ENCODE results near the gene OSBPL1A.
A peak's percentile ranks its signal among the peaks of the same experiment; 100 is the strongest.
"Not testable (repeated sequence)": the region's sequence is repeated elsewhere in the genome, so short reads cannot be mapped to it uniquely, and the experiment has no call there.

Gene OSBPL1A

GRCh38 chr18:24397131-24397693 is 412 bp downstream of the OSBPL1A start:
- peak; percentile 13 for DNase-seq (ENCODE audit: low read depth)

GRCh38 chr18:24396082-24396633 is 1.5 kb downstream of the OSBPL1A start:
- DNase-seq (ENCODE audit: low read depth): no peak

GRCh38 chr18:24395049-24395795 is 2.4 kb downstream of the OSBPL1A start:
- no peak for DNase-seq (ENCODE audit: low read depth)

- DNase-seq (ENCODE audit: low read depth): no peak
Observed at GRCh38 chr18:24388957-24389356, 8.7 kb downstream of the OSBPL1A start.

GRCh38 chr18:24386681-24387080 is 10.9 kb downstream of the OSBPL1A start:
- no peak for DNase-seq (ENCODE audit: low read depth)

GRCh38 chr18:24381126-24381525 is 16.5 kb downstream of the OSBPL1A start:
- no peak for DNase-seq (ENCODE audit: low read depth)

GRCh38 chr18:24380163-24380747 is 17.4 kb downstream of the OSBPL1A start:
- no peak for DNase-seq (ENCODE audit: low read depth)

- no peak for DNase-seq (ENCODE audit: low read depth)
Observed at GRCh38 chr18:24378598-24378997, 19.0 kb downstream of the OSBPL1A start.

GRCh38 chr18:24376531-24376930 is 21.1 kb downstream of the OSBPL1A start:
- DNase-seq (ENCODE audit: low read depth): not testable (repeated sequence)

- no peak for DNase-seq (ENCODE audit: low read depth)
Observed at GRCh38 chr18:24373328-24373727, 24.3 kb downstream of the OSBPL1A start.

GRCh38 chr18:24372279-24372872 is 25.2 kb downstream of the OSBPL1A start:
- no peak for DNase-seq (ENCODE audit: low read depth)

- DNase-seq (ENCODE audit: low read depth): no peak
Observed at GRCh38 chr18:24370120-24370519, 27.5 kb downstream of the OSBPL1A start.

- peak; percentile 25 for DNase-seq (ENCODE audit: low read depth)
Observed at GRCh38 chr18:24369426-24369825, 28.2 kb downstream of the OSBPL1A start.

GRCh38 chr18:24368749-24369148 is 28.9 kb downstream of the OSBPL1A start:
- DNase-seq (ENCODE audit: low read depth): peak; percentile 64

- DNase-seq (ENCODE audit: low read depth): no peak
Observed at GRCh38 chr18:24366328-24366727, 31.3 kb downstream of the OSBPL1A start.

- no peak for DNase-seq (ENCODE audit: low read depth)
Observed at GRCh38 chr18:24364177-24364576, 33.4 kb downstream of the OSBPL1A start.

- no peak for DNase-seq (ENCODE audit: low read depth)
Observed at GRCh38 chr18:24362757-24363156, 34.9 kb downstream of the OSBPL1A start.

GRCh38 chr18:24359787-24360530 is 37.7 kb downstream of the OSBPL1A start:
- not testable (repeated sequence) for DNase-seq (ENCODE audit: low read depth)

GRCh38 chr18:24354278-24354677 is 43.3 kb downstream of the OSBPL1A start:
- DNase-seq (ENCODE audit: low read depth): no peak

GRCh38 chr18:24346254-24346653 is 51.4 kb downstream of the OSBPL1A start:
- DNase-seq (ENCODE audit: low read depth): no peak

- DNase-seq (ENCODE audit: low read depth): no peak
Observed at GRCh38 chr18:24344509-24344908, 53.1 kb downstream of the OSBPL1A start.

- no peak for DNase-seq (ENCODE audit: low read depth)
Observed at GRCh38 chr18:24342347-24342746, 55.3 kb downstream of the OSBPL1A start.
